ENCODE data around the gene DLGAP1. TPM values are rescaled to one million over a fixed set of nuclear protein-coding genes. Genes with fewer than 3 reads are reported as not detected.

DLGAP1 gene
- total and polyA plus RNA-seq, 2 of the 8 experiments (the other 6 are each of a cell fraction or from before 2014, with no cell fraction given): 11.8 to 16.9 TPM

- Histone ChIP-seq H2BK5ac (ENCODE audit: low read depth, low read length) (peak overlapping the region; percentile 94), H3K9me3 (ENCODE audit: insufficient read depth in 2 of 2, low read depth in 1 of 2, low read length in 1 of 2) (no peaks in the 10 kb centered on the region), H3K4ac (replicated peaks; ENCODE audit: insufficient read length, low read depth, low read length) (no peak overlapping the region), H3K4me2 (ENCODE audit: insufficient read depth in 1 of 2, low read depth in 2 of 2, low read length in 2 of 2) (peak overlapping the region; percentile 17 to 26; a peak in 3 of 4 replicates), H3K23ac (ENCODE audit: insufficient read length) (no peak overlapping the region), H3K4me3 (ENCODE audit: extremely low read depth in 1 of 4, insufficient read depth in 2 of 4, low read depth in 3 of 4, low read length in 4 of 4) (no peak overlapping the region), H2AK5ac (ENCODE audit: low read depth, low read length) (peak overlapping the region; percentile 71), H3K79me2 (ENCODE audit: control insufficient read depth in 1 of 2, insufficient read depth in 2 of 2, low read length in 2 of 2) (peaks cover 0 to 6% of the 10 kb centered on the region in 2 experiments; a peak in 1 of 4 replicates), H3K36me3 (ENCODE audit: control insufficient read depth in 2 of 4, insufficient read depth in 4 of 4, low read length in 3 of 4) (no peaks in the 10 kb centered on the region), H2AFZ (ENCODE audit: low read length) (no peak overlapping the region), H4K8ac (ENCODE audit: extremely low read depth, insufficient read depth, low read length) (no peak overlapping the region), H3K14ac (ENCODE audit: insufficient read length) (no peak overlapping the region), H4K91ac (replicated peaks; ENCODE audit: insufficient read length, low read length) (peak overlapping the region; percentile 75), H2BK12ac (ENCODE audit: low read depth, low read length) (peak overlapping the region; percentile 99), H3K18ac (ENCODE audit: extremely low read depth, low read length) (peak overlapping the region; percentile 86; the same call in 1 of the 2 replicates), H3K27me3 (replicated peaks in 1 of 4; ENCODE audit: control insufficient read depth in 3 of 4, extremely low read depth in 1 of 4, insufficient read depth in 3 of 4, low read length in 3 of 4) (no peaks in the 10 kb centered on the region), H3K79me1 (ENCODE audit: low read depth, low read length) (no peaks in the 10 kb centered on the region), H3K27ac (ENCODE audit: low read depth, low read length) (peak overlapping the region; percentile 58), H2BK20ac (ENCODE audit: low read length) (peak overlapping the region; percentile 92; the same call in 1 of the 2 replicates), H2BK15ac (ENCODE audit: low read length) (no peak overlapping the region), H3K4me1 (replicated peaks in 1 of 4; ENCODE audit: control insufficient read depth in 3 of 4, insufficient read depth in 4 of 4, low read length in 3 of 4) (peaks cover 12 to 33% (median 26%) of the 10 kb centered on the region in 4 experiments; a peak in 6 of 7 replicates), H3K23me2 (ENCODE audit: low read depth, low read length) (no peaks in the 10 kb centered on the region), H4K5ac (ENCODE audit: insufficient read length, low read depth, low read length) (peak overlapping the region; percentile 37), H4K20me1 (replicated peaks in 1 of 2; ENCODE audit: control insufficient read depth in 1 of 2, insufficient read depth in 2 of 2, low read length in 2 of 2) (no peaks in the 10 kb centered on the region), H3K9ac (replicated peaks in 1 of 4; ENCODE audit: extremely low read depth in 1 of 4, low read depth in 3 of 4, low read length in 3 of 4) (no peak overlapping the region), H2BK120ac (replicated peaks; ENCODE audit: low read depth, low read length) (peak overlapping the region; percentile 74), H3K56ac (replicated peaks; ENCODE audit: insufficient read length, low read depth, low read length) (no peak overlapping the region)
- ChIA-PET CTCF (ENCODE audit: partially characterized antibody) (interaction anchor here (5.2 kb wide), 1 partner anchor 18 kb away, joined by 24 read pairs; no protein-coding TSS in a partner anchor), POLR2A (ENCODE audit: partially characterized antibody) (interaction anchor here (1.0 kb wide), 1 partner anchor 7 kb away, joined by 3 read pairs; no protein-coding TSS in a partner anchor)
- DNase-seq (ENCODE audit: low read depth in 1 of 2, low spot score in 2 of 2) (no peak), FAIRE-seq (peak; percentile 42)
- TF ChIP-seq TCF12 (IDR thresholded peaks at IDR 0.05; ENCODE audit: low read depth, low read length) (0 out of 2 replicates have a peak, but pooled peaks have one; percentile 11), SRF (IDR thresholded peaks at IDR 0.05; ENCODE audit: low read depth, low read length) (no peak), FOSL1 (IDR thresholded peaks at IDR 0.05; ENCODE audit: insufficient read depth, low read depth, low read length) (no peak), CBX5 (IDR thresholded peaks at IDR 0.05; ENCODE audit: low read depth, low read length) (no peak), BCL11A (IDR thresholded peaks at IDR 0.05; ENCODE audit: low read depth in 2 of 2, low read length in 2 of 2) (no peak), MAFK (IDR thresholded peaks at IDR 0.05; ENCODE audit: low read depth, low read length) (peak; percentile 29; the same call in 1 of the 2 replicates), YY1 (IDR thresholded peaks at IDR 0.05; ENCODE audit: low read depth, low read length) (no peak), RBBP5 (IDR thresholded peaks at IDR 0.05; ENCODE audit: borderline replicate concordance, low read depth, low read length) (no peak), EP300 (IDR thresholded peaks at IDR 0.05; ENCODE audit: borderline replicate concordance in 1 of 2, low read depth in 2 of 2, low read length in 2 of 2) (no peak), NANOG (IDR thresholded peaks at IDR 0.05; ENCODE audit: insufficient read depth, low read depth, low read length, poor library complexity, severe bottlenecking) (peak; percentile 81), JUND (IDR thresholded peaks at IDR 0.05; ENCODE audit: low read length) (peak; percentile 61; the same call in 1 of the 2 replicates), KDM4A (IDR thresholded peaks at IDR 0.05; ENCODE audit: low read depth, low read length, severe bottlenecking) (no peak), RAD21 (IDR thresholded peaks at IDR 0.05 in 1 of 2, conservative IDR thresholded peaks at IDR 0.05 in 1 of 2; ENCODE audit: low read depth in 2 of 2, low read length in 2 of 2) (no peak)
Measured at GRCh38 chr18:4125224-4125623, 329.9 kb downstream of the DLGAP1 start.
